SK-N-SH treated with all-trans-retinoic acid at 6 μM for 48 hours (cell line): ENCODE measurements around the gene SLC25A26.

Experiments
- ARNTL ChIP-seq: fragments of 450-650 bp; formaldehyde crosslinking; IDR thresholded peaks from 2 replicates; pipeline ENCODE4 v1.5.0; 2020; ENCODE audit warnings: low read depth, mild to moderate bottlenecking, moderate library complexity, borderline replicate concordance
- RARB ChIP-seq: fragments of 250-450 bp; sonication (Bioruptor Pico); IDR thresholded peaks from 2 replicates; pipeline ENCODE4 v1.8.0; 2021; ENCODE audit warnings: mild to moderate bottlenecking, moderate library complexity
- SNAI2 ChIP-seq: fragments of 250-450 bp; sonication (Bioruptor Pico); IDR thresholded peaks from 2 replicates; pipeline ENCODE4 v1.5.0; 2020; ENCODE audit warnings: mild to moderate bottlenecking, moderate library complexity
- ZFP3 ChIP-seq: fragments of 250-450 bp; sonication (Bioruptor Pico); IDR thresholded peaks from 2 replicates; pipeline ENCODE4 v1.5.0; 2020; ENCODE audit warnings: mild to moderate bottlenecking, moderate library complexity
- ZFP30 ChIP-seq: fragments of 450-650 bp; formaldehyde crosslinking; IDR thresholded peaks from 2 replicates; pipeline ENCODE4 v1.5.0; 2022; ENCODE audit warnings: mild to moderate bottlenecking, moderate library complexity
- ZNF565 ChIP-seq: fragments of 450-650 bp; formaldehyde crosslinking; conservative IDR thresholded peaks from 2 replicates; pipeline ENCODE4 v1.5.0; 2020; ENCODE audit warnings: low read depth, mild to moderate bottlenecking, moderate library complexity

- TF ChIP-seq ZFP30 (CRISPR knock-in tag) (no peak), ARNTL (CRISPR knock-in tag) (no peak), ZFP3 (CRISPR knock-in tag) (no peak), SNAI2 (CRISPR knock-in tag) (no peak), ZNF565 (no peak), RARB (CRISPR knock-in tag) (no peak)
Observed at GRCh38 chr3:66268864-66269263, 48.1 kb downstream of the SLC25A26 start.
